ENCODE measurements around the gene ALDH1B1.

DNA sequence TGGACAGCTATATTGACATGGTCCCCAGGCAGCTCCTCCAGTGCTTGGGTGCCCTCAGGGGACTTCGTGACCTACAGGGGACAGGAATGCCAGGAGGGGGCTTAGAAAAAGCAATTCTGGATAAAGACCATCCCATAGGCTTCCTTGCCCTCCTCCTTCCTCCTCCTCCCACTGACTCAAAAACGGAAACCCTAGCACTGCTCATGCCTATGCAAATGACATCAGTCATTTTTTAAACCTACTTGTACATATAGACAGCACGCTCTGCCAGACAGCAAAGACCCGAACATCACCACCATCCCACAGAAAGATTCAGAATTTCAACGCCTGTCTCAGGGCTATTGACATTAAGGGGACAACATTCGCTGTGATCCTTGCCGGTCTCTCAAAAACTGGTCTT is 20.8 kb downstream of the ALDH1B1 start:
- TF ChIP-seq ZFX (CRISPR knock-in tag; IDR thresholded peaks at IDR 0.05) (no peak), XRCC5 (IDR thresholded peaks at IDR 0.05; ENCODE audit: low read depth, low read length) (no peak)
